Measurements from ENCODE around the gene FMN2. TPM values are rescaled to one million over a fixed set of nuclear protein-coding genes. Genes with fewer than 3 reads are reported as not detected.

FMN2 gene
- total RNA-seq, 8 experiments from 2014 or later = 0.27 to 29.0 (median 23.0) TPM

- Histone ChIP-seq H3K4me1 (replicated peaks in 1 of 2) (peaks cover 25 to 49% of the 10 kb centered on the region in 2 donors), H3K4me3 (no peak overlapping the region), H3K27ac (no peak overlapping the region)
- WGBS, 10 experiments = 66 to 93% (median 90%) methylated on average over 3 to 7 of the region's 7 CpGs; no CpG with 5 or more reads in 3 of the 10 experiments
- peak in 4 of 8 experiments; percentile 8 to 42 (median 34) for ATAC-seq (replicated peaks in 6 of 8)
- in situ Hi-C loops (cut with MboI; ENCODE audit: low pct_unique_long_range_greater_than_20kb in 2 of 9, low sequenced_read_pairs in 9 of 9, unreplicated experiment in 9 of 9) = no loop called here
Measured at GRCh38 chr1:240101306-240101705, 9.6 kb downstream of the FMN2 start.

GRCh38 chr1:240101737-240102136, 10.1 kb downstream of the FMN2 start:
- no peak overlapping the region for H3K27ac ChIP-seq
- no peak for ATAC-seq (replicated peaks in 6 of 8)
- peaks cover 24 to 45% of the 10 kb centered on the region in 2 donors for H3K4me1 ChIP-seq (replicated peaks in 1 of 2)
- no peak overlapping the region for H3K4me3 ChIP-seq
- WGBS, 10 experiments = 17 to 100% (median 79%) methylated on average over 1 to 3 of the region's 3 CpGs; no CpG with 5 or more reads in 1 of the 10 experiments
- in situ Hi-C loops (cut with MboI; ENCODE audit: low pct_unique_long_range_greater_than_20kb in 2 of 9, low sequenced_read_pairs in 9 of 9, unreplicated experiment in 9 of 9) = no loop called here

- WGBS, 10 experiments = 33 to 100% (median 92%) methylated on average over 1 to 2 of the region's 2 CpGs; no CpG with 5 or more reads in 1 of the 10 experiments
- Histone ChIP-seq H3K4me1 (replicated peaks in 1 of 2) (peaks cover 21 to 32% of the 10 kb centered on the region in 2 donors), H3K4me3 (no peak overlapping the region), H3K27ac (no peak overlapping the region)
- ATAC-seq (replicated peaks in 6 of 8) = no peak
- in situ Hi-C loops (cut with MboI; ENCODE audit: low pct_unique_long_range_greater_than_20kb in 2 of 9, low sequenced_read_pairs in 9 of 9, unreplicated experiment in 9 of 9) = no loop called here
Measured at GRCh38 chr1:240104672-240105071, 13.0 kb downstream of the FMN2 start.

GRCh38 chr1:240107058-240107684, 15.5 kb downstream of the FMN2 start:
- peak in 5 of 8 experiments; percentile 87 to 97 (median 93) for ATAC-seq (replicated peaks in 6 of 8)
- no peak overlapping the region for H3K27ac ChIP-seq
- no peak overlapping the region for H3K4me3 ChIP-seq
- 0 to 55% (median 20%) methylated on average over 1 to 3 of the region's 3 CpGs; no CpG with 5 or more reads in 1 of the 10 experiments for WGBS, 10 experiments
- in situ Hi-C loops (cut with MboI; ENCODE audit: low pct_unique_long_range_greater_than_20kb in 2 of 9, low sequenced_read_pairs in 9 of 9, unreplicated experiment in 9 of 9) = no loop called here
- H3K4me1 ChIP-seq (replicated peaks in 1 of 2) = peaks cover 7 to 9% of the 10 kb centered on the region in 2 donors

GRCh38 chr1:240109130-240109529, 17.4 kb downstream of the FMN2 start:
- peaks cover 7 to 9% of the 10 kb centered on the region in 2 donors for H3K4me1 ChIP-seq (replicated peaks in 1 of 2)
- no peak for ATAC-seq (replicated peaks in 6 of 8)
- 0 to 96% (median 67%) methylated on average over 1 to 2 of the region's 2 CpGs; no CpG with 5 or more reads in 1 of the 10 experiments for WGBS, 10 experiments
- H3K4me3 ChIP-seq = no peak overlapping the region
- no peak overlapping the region for H3K27ac ChIP-seq
- in situ Hi-C loops (cut with MboI; ENCODE audit: low pct_unique_long_range_greater_than_20kb in 2 of 9, low sequenced_read_pairs in 9 of 9, unreplicated experiment in 9 of 9) = no loop called here

GRCh38 chr1:240109920-240110636, 18.4 kb downstream of the FMN2 start:
- peak in 3 of 8 experiments; percentile 20 to 52 (median 33) for ATAC-seq (replicated peaks in 6 of 8)
- in situ Hi-C loops (cut with MboI; ENCODE audit: low pct_unique_long_range_greater_than_20kb in 2 of 9, low sequenced_read_pairs in 9 of 9, unreplicated experiment in 9 of 9) = no loop called here
- 31 to 100% (median 85%) methylated on average over 1 to 5 of the region's 5 CpGs for WGBS, 10 experiments
- H3K4me1 ChIP-seq (replicated peaks in 1 of 2) = peaks cover 7 to 9% of the 10 kb centered on the region in 2 donors
- H3K27ac ChIP-seq = no peak overlapping the region
- H3K4me3 ChIP-seq = no peak overlapping the region

- ATAC-seq (replicated peaks in 6 of 8) = no peak
- in situ Hi-C loops (cut with MboI; ENCODE audit: low pct_unique_long_range_greater_than_20kb in 2 of 9, low sequenced_read_pairs in 9 of 9, unreplicated experiment in 9 of 9) = no loop called here
- 40 to 100% (median 93%) methylated on average over 1 to 6 of the region's 6 CpGs for WGBS, 10 experiments
- H3K4me1 ChIP-seq (replicated peaks in 1 of 2) = peaks cover 7 to 13% of the 10 kb centered on the region in 2 donors
- no peak overlapping the region for H3K27ac ChIP-seq
- no peak overlapping the region for H3K4me3 ChIP-seq
Measured at GRCh38 chr1:240111558-240111957, 19.9 kb downstream of the FMN2 start.

- ATAC-seq (replicated peaks in 6 of 8) = no peak
- H3K4me3 ChIP-seq = no peak overlapping the region
- in situ Hi-C loops (cut with MboI; ENCODE audit: low pct_unique_long_range_greater_than_20kb in 2 of 9, low sequenced_read_pairs in 9 of 9, unreplicated experiment in 9 of 9) = no loop called here
- peaks cover 0 to 7% of the 10 kb centered on the region in 2 donors for H3K4me1 ChIP-seq (replicated peaks in 1 of 2)
- no peak overlapping the region for H3K27ac ChIP-seq
- WGBS, 10 experiments = 0 to 40% (median 24%) methylated on average over 1 of the region's 1 CpG; no CpG with 5 or more reads in 2 of the 10 experiments
Measured at GRCh38 chr1:240114222-240114621, 22.5 kb downstream of the FMN2 start.

- Histone ChIP-seq H3K27ac (no peak overlapping the region), H3K4me1 (replicated peaks in 1 of 2) (peaks cover 0 to 7% of the 10 kb centered on the region in 2 donors), H3K4me3 (no peak overlapping the region)
- in situ Hi-C loops (cut with MboI; ENCODE audit: low pct_unique_long_range_greater_than_20kb in 2 of 9, low sequenced_read_pairs in 9 of 9, unreplicated experiment in 9 of 9) = no loop called here
- ATAC-seq (replicated peaks in 6 of 8) = peak in 2 of 8 experiments; percentile 38 to 63
- WGBS, 10 experiments = 32 to 80% (median 65%) methylated on average over 1 to 6 of the region's 6 CpGs
Measured at GRCh38 chr1:240115831-240116230, 24.1 kb downstream of the FMN2 start.

- 63 to 98% (median 93%) methylated on average over 5 to 16 of the region's 16 CpGs for WGBS, 10 experiments
- Histone ChIP-seq H3K27ac (no peak overlapping the region), H3K4me1 (replicated peaks in 1 of 2) (peaks cover 0 to 4% of the 10 kb centered on the region in 2 donors), H3K4me3 (no peak overlapping the region)
- peak in 1 of 8 experiments; percentile 36 for ATAC-seq (replicated peaks in 6 of 8)
- in situ Hi-C loops (cut with MboI; ENCODE audit: low pct_unique_long_range_greater_than_20kb in 2 of 9, low sequenced_read_pairs in 9 of 9, unreplicated experiment in 9 of 9) = no loop called here
Measured at GRCh38 chr1:240116831-240117769, 25.4 kb downstream of the FMN2 start.

GRCh38 chr1:240117930-240118329, 26.2 kb downstream of the FMN2 start:
- no peak overlapping the region for H3K27ac ChIP-seq
- no peak for ATAC-seq (replicated peaks in 6 of 8)
- 50 to 100% (median 89%) methylated on average over 1 to 3 of the region's 3 CpGs; no CpG with 5 or more reads in 1 of the 10 experiments for WGBS, 10 experiments
- H3K4me1 ChIP-seq (replicated peaks in 1 of 2) = peaks cover 0 to 4% of the 10 kb centered on the region in 2 donors
- in situ Hi-C loops (cut with MboI; ENCODE audit: low pct_unique_long_range_greater_than_20kb in 2 of 9, low sequenced_read_pairs in 9 of 9, unreplicated experiment in 9 of 9) = no loop called here
- no peak overlapping the region for H3K4me3 ChIP-seq

- peak in 5 of 8 experiments; percentile 95 to 100 (median 98) for ATAC-seq (replicated peaks in 6 of 8)
- in situ Hi-C loops (cut with MboI; ENCODE audit: low pct_unique_long_range_greater_than_20kb in 2 of 9, low sequenced_read_pairs in 9 of 9, unreplicated experiment in 9 of 9) = no loop called here
- WGBS, 10 experiments = 7 to 81% (median 70%) methylated on average over 2 to 20 of the region's 20 CpGs
- H3K4me3 ChIP-seq = peak overlapping the region in 1 of 5 donors; percentile 26
- H3K27ac ChIP-seq = no peak overlapping the region
- peaks cover 4 to 14% of the 10 kb centered on the region in 2 donors for H3K4me1 ChIP-seq (replicated peaks in 1 of 2)
Measured at GRCh38 chr1:240122639-240123613, 31.2 kb downstream of the FMN2 start.

All from motor neuron (in vitro differentiated cells).